Neutrophil (primary cell): ENCODE measurements around the gene L2HGDH.
A peak's percentile ranks its signal among the peaks of the same experiment; 100 is the strongest.

Experiments used
- H3K27ac ChIP-seq: fragments of 200-600 bp; sonication (generic); 2 replicates; pipeline ENCODE4 v1.5.1; 2016; ENCODE audit warnings: mild to moderate bottlenecking, moderate library complexity
- H3K27me3 ChIP-seq: fragments of 200-600 bp; sonication (generic); 2 replicates; pipeline ENCODE4 v1.6.0; 2016; ENCODE audit warnings: mild to moderate bottlenecking
- H3K36me3 ChIP-seq: fragments of 200-600 bp; sonication (generic); 2 replicates; pipeline ENCODE4 v1.5.1; 2017
- H3K4me1 ChIP-seq, 2 experiments: fragments of 200-600 bp in 1 of 2; sonication (generic) in 1 of 2; 1 replicate in 1 of 2; 2 replicates in 1 of 2; pipeline versions ENCODE4 v1.5.1 to v1.6.1; 2013 to 2016; ENCODE audit warnings: low read depth in 1 of 2, low read length in 1 of 2, mild to moderate bottlenecking in 1 of 2, moderate library complexity in 1 of 2; ENCODE audit not compliant: control insufficient read depth in 1 of 2, insufficient read depth in 1 of 2
- H3K4me3 ChIP-seq, 2 experiments: fragments of 200-600 bp in 1 of 2; sonication (generic) in 1 of 2; 1 replicate in 1 of 2; 2 replicates in 1 of 2; pipeline ENCODE4 v1.5.1; 2013 to 2016; ENCODE audit warnings: low read depth in 1 of 2, low read length in 1 of 2, mild to moderate bottlenecking in 1 of 2, moderate library complexity in 1 of 2
- H3K9me3 ChIP-seq: fragments of 200-600 bp; sonication (generic); 2 replicates; pipeline ENCODE4 v1.5.1; 2016
- CTCF ChIP-seq: fragments of 200-600 bp; sonication (generic); IDR thresholded peaks from 2 replicates; pipeline ENCODE4 v1.5.1; 2016; ENCODE audit warnings: antibody characterized with exemption

Gene L2HGDH

GRCh38 chr14:50311972-50312733, at the start of gene L2HGDH, which contains the start of gene DMAC2L:
Gene L2HGDH, minus strand, starts transcription at chr14:50312229. Its CDS starts 79 bp downstream, at chr14:50312150.
Gene DMAC2L, plus strand, starts transcription at chr14:50312324. Its CDS starts 9,164 bp downstream, at chr14:50321488.
- peaks cover 18% of the 10 kb centered on the region in 2 experiments for H3K4me1 ChIP-seq
- H3K9me3 ChIP-seq = no peaks in the 10 kb centered on the region
- H3K27ac ChIP-seq = peak within 1 kb of the TSS; percentile 89
- H3K4me3 ChIP-seq = peak within 1 kb of the TSS; percentile 89 to 92
- H3K27me3 ChIP-seq = no peaks in the 10 kb centered on the region
- H3K36me3 ChIP-seq = no peaks in the 10 kb centered on the region
- no peak for TF ChIP-seq CTCF

GRCh38 chr14:50360851-50361250, 48.8 kb upstream of the L2HGDH start:
- Histone ChIP-seq H3K27ac (no peak overlapping the region), H3K4me3 (no peak overlapping the region), H3K9me3 (no peaks in the 10 kb centered on the region), H3K4me1 (peaks cover 25% of the 10 kb centered on the region in 2 experiments), H3K36me3 (peaks cover 11% of the 10 kb centered on the region), H3K27me3 (no peaks in the 10 kb centered on the region)
- no peak for TF ChIP-seq CTCF

GRCh38 chr14:50360093-50360492, 48.1 kb upstream of the L2HGDH start:
- Histone ChIP-seq H3K36me3 (peaks cover 11% of the 10 kb centered on the region), H3K27ac (no peak overlapping the region), H3K4me1 (peaks cover 17% of the 10 kb centered on the region in 2 experiments), H3K9me3 (no peaks in the 10 kb centered on the region), H3K4me3 (no peak overlapping the region), H3K27me3 (no peaks in the 10 kb centered on the region)
- no peak for TF ChIP-seq CTCF

GRCh38 chr14:50359631-50360030, 47.6 kb upstream of the L2HGDH start:
- Histone ChIP-seq H3K27me3 (no peaks in the 10 kb centered on the region), H3K4me1 (peaks cover 13% of the 10 kb centered on the region in 2 experiments), H3K36me3 (peaks cover 11% of the 10 kb centered on the region), H3K4me3 (no peak overlapping the region), H3K27ac (no peak overlapping the region), H3K9me3 (no peaks in the 10 kb centered on the region)
- no peak for TF ChIP-seq CTCF

GRCh38 chr14:50357753-50358395, 45.8 kb upstream of the L2HGDH start:
- TF ChIP-seq CTCF = no peak
- no peak overlapping the region for H3K27ac ChIP-seq
- no peak overlapping the region for H3K4me3 ChIP-seq
- H3K27me3 ChIP-seq = no peaks in the 10 kb centered on the region
- no peaks in the 10 kb centered on the region for H3K9me3 ChIP-seq
- H3K4me1 ChIP-seq = no peaks in the 10 kb centered on the region
- peaks cover 11% of the 10 kb centered on the region for H3K36me3 ChIP-seq
